Right lobe of liver (tissue), 4 donors: ENCODE data around the gene GRIN3B.

Experiments used
- CTCF ChIP-seq, 4 donors: fragments of 200-600 bp in 3 of 4; fragments of 450-650 bp in 1 of 4; IDR thresholded peaks; one replicate each; pipeline versions ENCODE4 v1.5.1 to v1.8.0; 2016 to 2022; ENCODE audit warnings: antibody characterized with exemption in 4 of 4, mild to moderate bottlenecking in 2 of 4
- POLR2A ChIP-seq: fragments of 450-650 bp; IDR thresholded peaks from one replicate; pipeline ENCODE4 v1.6.1; 2017; ENCODE audit warnings: antibody characterized with exemption, mild to moderate bottlenecking
- donor health status: DM: no; HTN: no; CAD: no.
- donor health status: DM: no; HTN: no; CAD: no.
- donor health status: DM: no; HTN: yes; CAD: no.

GRCh38 chr19:1042689-1043511, 42.7 kb downstream of the GRIN3B start:
- TF ChIP-seq CTCF (IDR thresholded peaks at IDR 0.05) = no peak
- TF ChIP-seq POLR2A = no peak
